ENCODE measurements around the gene FER. TPM values are rescaled to one million over a fixed set of nuclear protein-coding genes. Genes with fewer than 3 reads are reported as not detected.

The FER gene
- total RNA-seq, 2 experiments from 2014 or later: 9.0 to 9.8 TPM

GRCh38 chr5:109242518-109242917 lies 494.8 kb downstream of the FER start:
- intact Hi-C loops (cut with micrococcal nuclease): no loop called here
- ChIA-PET CTCF (no interaction called here), POLR2A (no interaction called here)
- Mint-ChIP-seq H3K4me1 (ENCODE audit: low read depth) (no peaks in the 10 kb centered on the region), H3K36me3 (ENCODE audit: low read depth) (peaks cover 3% of the 10 kb centered on the region), H3K27ac (no peak overlapping the region), H3K4me3 (no peak overlapping the region), H3K27me3 (no peaks in the 10 kb centered on the region), H3K9me3 (peaks cover 11% of the 10 kb centered on the region)
- ATAC-seq: no peak
- TF ChIP-seq, protein P1, sequence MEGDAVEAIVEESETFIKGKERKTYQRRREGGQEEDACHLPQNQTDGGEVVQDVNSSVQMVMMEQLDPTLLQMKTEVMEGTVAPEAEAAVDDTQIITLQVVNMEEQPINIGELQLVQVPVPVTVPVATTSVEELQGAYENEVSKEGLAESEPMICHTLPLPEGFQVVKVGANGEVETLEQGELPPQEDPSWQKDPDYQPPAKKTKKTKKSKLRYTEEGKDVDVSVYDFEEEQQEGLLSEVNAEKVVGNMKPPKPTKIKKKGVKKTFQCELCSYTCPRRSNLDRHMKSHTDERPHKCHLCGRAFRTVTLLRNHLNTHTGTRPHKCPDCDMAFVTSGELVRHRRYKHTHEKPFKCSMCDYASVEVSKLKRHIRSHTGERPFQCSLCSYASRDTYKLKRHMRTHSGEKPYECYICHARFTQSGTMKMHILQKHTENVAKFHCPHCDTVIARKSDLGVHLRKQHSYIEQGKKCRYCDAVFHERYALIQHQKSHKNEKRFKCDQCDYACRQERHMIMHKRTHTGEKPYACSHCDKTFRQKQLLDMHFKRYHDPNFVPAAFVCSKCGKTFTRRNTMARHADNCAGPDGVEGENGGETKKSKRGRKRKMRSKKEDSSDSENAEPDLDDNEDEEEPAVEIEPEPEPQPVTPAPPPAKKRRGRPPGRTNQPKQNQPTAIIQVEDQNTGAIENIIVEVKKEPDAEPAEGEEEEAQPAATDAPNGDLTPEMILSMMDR (IDR thresholded peaks at IDR 0.05): no peak
- no peak for DNase-seq

GRCh38 chr5:109246395-109246794 lies 498.7 kb downstream of the FER start:
- H3K27ac Mint-ChIP-seq: no peak overlapping the region
- no peak overlapping the region for H3K4me3 Mint-ChIP-seq
- peaks cover 11% of the 10 kb centered on the region for H3K9me3 Mint-ChIP-seq
- no peaks in the 10 kb centered on the region for H3K4me1 Mint-ChIP-seq (ENCODE audit: low read depth)
- ATAC-seq (no peak), DNase-seq (no peak)
- peaks cover 3% of the 10 kb centered on the region for H3K36me3 Mint-ChIP-seq (ENCODE audit: low read depth)
- no peaks in the 10 kb centered on the region for H3K27me3 Mint-ChIP-seq
- POLR2A ChIA-PET: no interaction called here
- TF ChIP-seq, protein P1 (IDR thresholded peaks at IDR 0.05): no peak
- intact Hi-C loops (cut with micrococcal nuclease): no loop called here
- CTCF ChIA-PET: no interaction called here
